ENCODE data around the gene PCDHB15.
"Not testable (repeated sequence)": the region's sequence is repeated elsewhere in the genome, so short reads cannot be mapped to it uniquely, and the experiment has no call there.

DNA sequence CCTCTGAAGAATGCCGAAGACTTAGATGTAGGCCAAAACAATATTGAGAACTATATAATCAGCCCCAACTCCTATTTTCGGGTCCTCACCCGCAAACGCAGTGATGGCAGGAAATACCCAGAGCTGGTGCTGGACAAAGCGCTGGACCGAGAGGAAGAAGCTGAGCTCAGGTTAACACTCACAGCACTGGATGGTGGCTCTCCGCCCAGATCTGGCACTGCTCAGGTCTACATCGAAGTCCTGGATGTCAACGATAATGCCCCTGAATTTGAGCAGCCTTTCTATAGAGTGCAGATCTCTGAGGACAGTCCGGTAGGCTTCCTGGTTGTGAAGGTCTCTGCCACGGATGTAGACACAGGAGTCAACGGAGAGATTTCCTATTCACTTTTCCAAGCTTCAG is 30.6 kb upstream of the PCDHB15 start:
- TF ChIP-seq CTCF (IDR thresholded peaks at IDR 0.05; ENCODE audit: low read length); EZH2 (IDR thresholded peaks at IDR 0.05; ENCODE audit: borderline replicate concordance, low read length): not testable (repeated sequence)

Measured in OCI-LY1 (cell line).